Liver (tissue), 9 donors: ENCODE data around the gene MISP. TPM values are rescaled to one million over a fixed set of nuclear protein-coding genes. Genes with fewer than 3 reads are reported as not detected.
A peak's percentile ranks its signal among the peaks of the same experiment; 100 is the strongest.

ENCODE experiments used
- DNase-seq: peaks from one replicate; pipeline ENCODE4 v3.0.0-alpha.2; 2017; ENCODE audit warnings: low spot score
- H3K27ac ChIP-seq, 2 donors: one replicate each; pipeline ENCODE4 v1.7.0; 2013; ENCODE audit warnings: inconsistent platforms in 2 of 2, low read length in 2 of 2, control low read depth in 1 of 2, low read depth in 1 of 2, mild to moderate bottlenecking in 1 of 2
- H3K27me3 ChIP-seq, 4 donors: one replicate each; pipeline versions ENCODE4 v1.6.1 to v1.7.0; 2013; ENCODE audit warnings: low read length in 3 of 4, inconsistent platforms in 1 of 4, mild to moderate bottlenecking in 1 of 4, moderate library complexity in 1 of 4; ENCODE audit not compliant: control insufficient read depth in 4 of 4, insufficient read depth in 4 of 4
- H3K36me3 ChIP-seq, 4 donors: one replicate each; pipeline versions ENCODE4 v1.6.1 to v1.7.0; 2013; ENCODE audit warnings: low read length in 3 of 4, mild to moderate bottlenecking in 3 of 4, low read depth in 1 of 4, moderate library complexity in 1 of 4; ENCODE audit not compliant: control insufficient read depth in 4 of 4, insufficient read depth in 3 of 4
- H3K4me1 ChIP-seq, 4 donors: one replicate each; pipeline versions ENCODE4 v1.6.1 to v1.7.0; 2013; ENCODE audit warnings: low read length in 3 of 4, mild to moderate bottlenecking in 3 of 4, moderate library complexity in 1 of 4; ENCODE audit not compliant: control insufficient read depth in 4 of 4, insufficient read depth in 4 of 4
- H3K4me3 ChIP-seq, 3 donors: one replicate each; pipeline versions ENCODE4 v1.6.1 to v1.7.0; 2013; ENCODE audit warnings: low read length in 3 of 3, control low read depth in 1 of 3, low read depth in 1 of 3, mild to moderate bottlenecking in 1 of 3
- H3K9ac ChIP-seq, 2 donors: one replicate each; pipeline ENCODE4 v1.7.0; 2013; ENCODE audit warnings: low read length in 2 of 2, mild to moderate bottlenecking in 2 of 2, moderate library complexity in 2 of 2, control low read depth in 1 of 2, low read depth in 1 of 2
- H3K9me3 ChIP-seq, 4 donors: one replicate each; pipeline versions ENCODE4 v1.6.1 to v1.7.0; 2013; ENCODE audit warnings: low read length in 3 of 4; ENCODE audit not compliant: control insufficient read depth in 4 of 4
- ATF3 ChIP-seq: IDR thresholded peaks from 2 replicates; pipeline ENCODE4 v1.6.1; 2016; ENCODE audit warnings: antibody characterized with exemption
- CTCF ChIP-seq: fragments of 150-350 bp; IDR thresholded peaks from 2 replicates; pipeline ENCODE4 v1.5.1; 2017; ENCODE audit warnings: improper control_type of control experiment, low read depth, low read length; ENCODE audit not compliant: missing input control
- EGR1 ChIP-seq, 2 donors: IDR thresholded peaks; 2 replicates each; pipeline ENCODE4 v1.6.1; 2016 to 2018; ENCODE audit warnings: antibody characterized with exemption in 2 of 2, low read depth in 2 of 2
- FOXA1 ChIP-seq: IDR thresholded peaks from 2 replicates; pipeline ENCODE4 v1.6.1; 2016; ENCODE audit warnings: antibody characterized with exemption
- FOXA2 ChIP-seq: IDR thresholded peaks from 2 replicates; pipeline ENCODE4 v1.6.1; 2016; ENCODE audit warnings: antibody characterized with exemption
- HNF4A ChIP-seq, 2 donors: conservative IDR thresholded peaks; 2 replicates each; pipeline ENCODE4 v1.6.1; 2016; ENCODE audit warnings: antibody characterized with exemption in 2 of 2, mild to moderate bottlenecking in 2 of 2
- HNF4G ChIP-seq: IDR thresholded peaks from 2 replicates; pipeline ENCODE4 v1.6.1; 2016; ENCODE audit warnings: antibody characterized with exemption
- MAX ChIP-seq: IDR thresholded peaks from 2 replicates; pipeline ENCODE4 v1.6.1; 2016; ENCODE audit warnings: antibody characterized with exemption
- NR2F2 ChIP-seq: IDR thresholded peaks from 2 replicates; pipeline ENCODE4 v1.6.1; 2016; ENCODE audit warnings: antibody characterized with exemption
- RAD21 ChIP-seq, 2 donors: IDR thresholded peaks; 2 replicates each; pipeline ENCODE4 v1.6.1; 2016; ENCODE audit warnings: antibody characterized with exemption in 2 of 2, mild to moderate bottlenecking in 2 of 2
- REST ChIP-seq: IDR thresholded peaks from 2 replicates; pipeline ENCODE4 v1.6.1; 2016; ENCODE audit warnings: antibody characterized with exemption, mild to moderate bottlenecking
- RXRA ChIP-seq, 2 donors: IDR thresholded peaks; 2 replicates each; pipeline ENCODE4 v1.6.1; 2017 to 2018; ENCODE audit warnings: antibody characterized with exemption in 2 of 2, mild to moderate bottlenecking in 1 of 2
- SP1 ChIP-seq: IDR thresholded peaks from 2 replicates; pipeline ENCODE4 v1.6.1; 2018; ENCODE audit warnings: antibody characterized with exemption, mild to moderate bottlenecking
- TAF1 ChIP-seq: conservative IDR thresholded peaks from 2 replicates; pipeline ENCODE4 v1.6.1; 2016; ENCODE audit warnings: antibody characterized with exemption, mild to moderate bottlenecking
- ZBTB33 ChIP-seq: IDR thresholded peaks from 2 replicates; pipeline ENCODE4 v1.6.1; 2016; ENCODE audit warnings: antibody characterized with exemption
- WGBS: extraction: QIAGEN DNeasy Blood & Tissue Kit; methylation state at CpG from one replicate; pipeline ENCODE4 v1.1.7; 2013; 5-methylcytosine and 5-hydroxymethylcytosine counted together
- polyA plus RNA-seq, 2 donors: library from polyadenylated mRNA; stranded (reverse) in 1 of 2; unstranded in 1 of 2; fragments of 200-250 nt in 1 of 2; fragments of >200 nt in 1 of 2; fragmentation: Nextera tagmentation in 1 of 2; extraction: Ambion mirVana in 1 of 2; gene quantifications; one replicate each; pipeline versions ENCODE4 v1.2.1 to v1.2.3, GENCODE V29; 2013 to 2015
- total RNA-seq, 2 donors: library from RNA; depleted of rRNA; stranded (reverse); fragments of >200 nt; gene quantifications; one replicate each; pipeline ENCODE4 v1.2.3, GENCODE V29; 2014
- donor health status: healthy.
- donor health status: healthy.
- donor health status: healthy.
- donor health status: healthy.
- donor health status: healthy.

Gene MISP
- total and polyA plus RNA-seq, 4 donors: 0.05 to 0.08 TPM; not detected in 2

GRCh38 chr19:788686-788982 is 37.7 kb downstream of the MISP start:
- Histone ChIP-seq H3K9ac (no peak overlapping the region), H3K4me1 (no peaks in the 10 kb centered on the region), H3K36me3 (no peaks in the 10 kb centered on the region), H3K27ac (peak overlapping the region in 1 of 2 donors; percentile 54), H3K27me3 (no peaks in the 10 kb centered on the region), H3K4me3 (no peak overlapping the region), H3K9me3 (no peaks in the 10 kb centered on the region)
- 74% methylated on average over 11 of the region's 11 CpGs for WGBS
- no peak for DNase-seq
- TF ChIP-seq ATF3 (no peak), FOXA1 (no peak), SP1 (no peak), TAF1 (no peak), HNF4A (conservative IDR thresholded peaks at IDR 0.05) (no peak), ZBTB33 (no peak), RAD21 (IDR thresholded peaks at IDR 0.05) (no peak), NR2F2 (no peak), CTCF (no peak), REST (no peak), EGR1 (IDR thresholded peaks at IDR 0.05; ENCODE audit: low read depth in 2 of 2) (no peak), FOXA2 (no peak)

GRCh38 chr19:788983-789700 is 38.2 kb downstream of the MISP start:
- H3K9ac ChIP-seq: no peak overlapping the region
- H3K36me3 ChIP-seq: no peaks in the 10 kb centered on the region
- DNase-seq: no peak
- H3K27ac ChIP-seq: peak overlapping the region; percentile 54 to 57
- no peaks in the 10 kb centered on the region for H3K9me3 ChIP-seq
- H3K4me3 ChIP-seq: no peak overlapping the region
- WGBS: 55% methylated on average over 33 of the region's 33 CpGs
- no peaks in the 10 kb centered on the region for H3K27me3 ChIP-seq
- H3K4me1 ChIP-seq: no peaks in the 10 kb centered on the region
- TF ChIP-seq MAX (no peak), NR2F2 (peak; percentile 78), SP1 (peak; percentile 18), RXRA (IDR thresholded peaks at IDR 0.05) (no peak), TAF1 (no peak), HNF4G (no peak)
